Measurements from ENCODE around the gene TRIM37. TPM values are rescaled to one million over a fixed set of nuclear protein-coding genes. Genes with fewer than 3 reads are reported as not detected.

TRIM37 gene
- total RNA-seq, 1 experiment from 2014 or later, result 62.3 TPM

- POLR2A ChIA-PET, result no interaction called here
- Mint-ChIP-seq H3K27ac (no peak overlapping the region), H3K27me3 (ENCODE audit: low read depth) (no peaks in the 10 kb centered on the region), H3K4me1 (no peaks in the 10 kb centered on the region), H3K4me3 (no peak overlapping the region), H3K36me3 (peaks cover 43% of the 10 kb centered on the region), H3K9me3 (peaks cover 4% of the 10 kb centered on the region)
- TF ChIP-seq, protein P1, sequence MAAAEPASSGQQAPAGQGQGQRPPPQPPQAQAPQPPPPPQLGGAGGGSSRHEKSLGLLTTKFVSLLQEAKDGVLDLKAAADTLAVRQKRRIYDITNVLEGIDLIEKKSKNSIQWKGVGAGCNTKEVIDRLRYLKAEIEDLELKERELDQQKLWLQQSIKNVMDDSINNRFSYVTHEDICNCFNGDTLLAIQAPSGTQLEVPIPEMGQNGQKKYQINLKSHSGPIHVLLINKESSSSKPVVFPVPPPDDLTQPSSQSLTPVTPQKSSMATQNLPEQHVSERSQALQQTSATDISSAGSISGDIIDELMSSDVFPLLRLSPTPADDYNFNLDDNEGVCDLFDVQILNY (CRISPR knock-in tag; IDR thresholded peaks at IDR 0.05), result no peak
- TF ChIP-seq ESRRA (CRISPR knock-in tag; IDR thresholded peaks at IDR 0.05; ENCODE audit: borderline replicate concordance) (no peak), NR3C1 (CRISPR knock-in tag; conservative IDR thresholded peaks at IDR 0.05; ENCODE audit: low read depth) (no peak), ZBTB21 (CRISPR knock-in tag; IDR thresholded peaks at IDR 0.05; ENCODE audit: borderline replicate concordance) (no peak), IRF2 (CRISPR knock-in tag; IDR thresholded peaks at IDR 0.05; ENCODE audit: borderline replicate concordance, low read depth) (no peak), CREM (CRISPR knock-in tag; IDR thresholded peaks at IDR 0.05) (no peak), ZNF671 (CRISPR knock-in tag; IDR thresholded peaks at IDR 0.05) (no peak), RORB (CRISPR knock-in tag; IDR thresholded peaks at IDR 0.05) (no peak), HMGXB4 (CRISPR knock-in tag; IDR thresholded peaks at IDR 0.05) (no peak)
- TF ChIP-seq, protein P2, sequence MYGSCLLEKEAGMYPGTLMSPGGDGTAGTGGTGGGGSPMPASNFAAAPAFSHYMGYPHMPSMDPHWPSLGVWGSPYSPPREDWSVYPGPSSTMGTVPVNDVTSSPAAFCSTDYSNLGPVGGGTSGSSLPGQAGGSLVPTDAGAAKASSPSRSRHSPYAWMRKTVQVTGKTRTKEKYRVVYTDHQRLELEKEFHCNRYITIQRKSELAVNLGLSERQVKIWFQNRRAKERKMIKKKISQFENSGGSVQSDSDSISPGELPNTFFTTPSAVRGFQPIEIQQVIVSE (CRISPR knock-in tag; IDR thresholded peaks at IDR 0.05; ENCODE audit: borderline replicate concordance), result no peak
- TF ChIP-seq, protein P3, sequence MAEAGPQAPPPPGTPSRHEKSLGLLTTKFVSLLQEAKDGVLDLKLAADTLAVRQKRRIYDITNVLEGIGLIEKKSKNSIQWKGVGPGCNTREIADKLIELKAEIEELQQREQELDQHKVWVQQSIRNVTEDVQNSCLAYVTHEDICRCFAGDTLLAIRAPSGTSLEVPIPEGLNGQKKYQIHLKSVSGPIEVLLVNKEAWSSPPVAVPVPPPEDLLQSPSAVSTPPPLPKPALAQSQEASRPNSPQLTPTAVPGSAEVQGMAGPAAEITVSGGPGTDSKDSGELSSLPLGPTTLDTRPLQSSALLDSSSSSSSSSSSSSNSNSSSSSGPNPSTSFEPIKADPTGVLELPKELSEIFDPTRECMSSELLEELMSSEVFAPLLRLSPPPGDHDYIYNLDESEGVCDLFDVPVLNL (CRISPR knock-in tag; IDR thresholded peaks at IDR 0.05; ENCODE audit: borderline replicate concordance, low read depth), result no peak
- TF ChIP-seq, protein P4, sequence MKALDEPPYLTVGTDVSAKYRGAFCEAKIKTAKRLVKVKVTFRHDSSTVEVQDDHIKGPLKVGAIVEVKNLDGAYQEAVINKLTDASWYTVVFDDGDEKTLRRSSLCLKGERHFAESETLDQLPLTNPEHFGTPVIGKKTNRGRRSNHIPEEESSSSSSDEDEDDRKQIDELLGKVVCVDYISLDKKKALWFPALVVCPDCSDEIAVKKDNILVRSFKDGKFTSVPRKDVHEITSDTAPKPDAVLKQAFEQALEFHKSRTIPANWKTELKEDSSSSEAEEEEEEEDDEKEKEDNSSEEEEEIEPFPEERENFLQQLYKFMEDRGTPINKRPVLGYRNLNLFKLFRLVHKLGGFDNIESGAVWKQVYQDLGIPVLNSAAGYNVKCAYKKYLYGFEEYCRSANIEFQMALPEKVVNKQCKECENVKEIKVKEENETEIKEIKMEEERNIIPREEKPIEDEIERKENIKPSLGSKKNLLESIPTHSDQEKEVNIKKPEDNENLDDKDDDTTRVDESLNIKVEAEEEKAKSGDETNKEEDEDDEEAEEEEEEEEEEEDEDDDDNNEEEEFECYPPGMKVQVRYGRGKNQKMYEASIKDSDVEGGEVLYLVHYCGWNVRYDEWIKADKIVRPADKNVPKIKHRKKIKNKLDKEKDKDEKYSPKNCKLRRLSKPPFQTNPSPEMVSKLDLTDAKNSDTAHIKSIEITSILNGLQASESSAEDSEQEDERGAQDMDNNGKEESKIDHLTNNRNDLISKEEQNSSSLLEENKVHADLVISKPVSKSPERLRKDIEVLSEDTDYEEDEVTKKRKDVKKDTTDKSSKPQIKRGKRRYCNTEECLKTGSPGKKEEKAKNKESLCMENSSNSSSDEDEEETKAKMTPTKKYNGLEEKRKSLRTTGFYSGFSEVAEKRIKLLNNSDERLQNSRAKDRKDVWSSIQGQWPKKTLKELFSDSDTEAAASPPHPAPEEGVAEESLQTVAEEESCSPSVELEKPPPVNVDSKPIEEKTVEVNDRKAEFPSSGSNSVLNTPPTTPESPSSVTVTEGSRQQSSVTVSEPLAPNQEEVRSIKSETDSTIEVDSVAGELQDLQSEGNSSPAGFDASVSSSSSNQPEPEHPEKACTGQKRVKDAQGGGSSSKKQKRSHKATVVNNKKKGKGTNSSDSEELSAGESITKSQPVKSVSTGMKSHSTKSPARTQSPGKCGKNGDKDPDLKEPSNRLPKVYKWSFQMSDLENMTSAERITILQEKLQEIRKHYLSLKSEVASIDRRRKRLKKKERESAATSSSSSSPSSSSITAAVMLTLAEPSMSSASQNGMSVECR (CRISPR knock-in tag; IDR thresholded peaks at IDR 0.05; ENCODE audit: borderline replicate concordance), result no peak
- ATAC-seq, result no peak
- CTCF ChIA-PET, result no interaction called here
- no peak for DNase-seq (ENCODE audit: low spot score)
These were observed 49.8 kb downstream of the TRIM37 start for GRCh38 chr17:59056857-59057256.

DNA sequence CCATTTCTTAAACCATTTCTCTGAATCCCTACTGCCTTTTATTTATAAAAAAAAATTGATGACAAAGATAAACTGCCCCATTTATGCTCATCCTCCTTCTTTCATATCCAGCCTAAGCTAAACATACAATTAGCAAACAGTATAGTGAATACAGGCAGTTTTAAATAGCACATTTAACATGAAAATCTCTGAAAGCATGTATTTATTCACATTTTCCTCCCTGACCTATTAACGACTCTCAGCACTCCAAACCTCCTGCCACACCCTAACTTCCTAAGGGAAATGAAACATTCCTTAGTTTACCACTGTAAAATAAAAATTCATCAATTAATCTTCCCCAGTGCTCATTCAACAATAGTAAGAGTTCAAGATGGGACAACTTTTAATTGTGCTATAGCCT lies 56.9 kb downstream of the TRIM37 start:
- CTCF ChIA-PET, result no interaction called here
- DNase-seq (ENCODE audit: low spot score) (no peak), ATAC-seq (no peak)
- H3K9me3 Mint-ChIP-seq, result no peaks in the 10 kb centered on the region
- H3K4me3 Mint-ChIP-seq, result no peak overlapping the region
- POLR2A ChIA-PET, result no interaction called here
- H3K36me3 Mint-ChIP-seq, result peaks cover 46% of the 10 kb centered on the region
- H3K4me1 Mint-ChIP-seq, result no peaks in the 10 kb centered on the region
- H3K27ac Mint-ChIP-seq, result no peak overlapping the region
- H3K27me3 Mint-ChIP-seq (ENCODE audit: low read depth), result no peaks in the 10 kb centered on the region
- TF ChIP-seq, protein P5, sequence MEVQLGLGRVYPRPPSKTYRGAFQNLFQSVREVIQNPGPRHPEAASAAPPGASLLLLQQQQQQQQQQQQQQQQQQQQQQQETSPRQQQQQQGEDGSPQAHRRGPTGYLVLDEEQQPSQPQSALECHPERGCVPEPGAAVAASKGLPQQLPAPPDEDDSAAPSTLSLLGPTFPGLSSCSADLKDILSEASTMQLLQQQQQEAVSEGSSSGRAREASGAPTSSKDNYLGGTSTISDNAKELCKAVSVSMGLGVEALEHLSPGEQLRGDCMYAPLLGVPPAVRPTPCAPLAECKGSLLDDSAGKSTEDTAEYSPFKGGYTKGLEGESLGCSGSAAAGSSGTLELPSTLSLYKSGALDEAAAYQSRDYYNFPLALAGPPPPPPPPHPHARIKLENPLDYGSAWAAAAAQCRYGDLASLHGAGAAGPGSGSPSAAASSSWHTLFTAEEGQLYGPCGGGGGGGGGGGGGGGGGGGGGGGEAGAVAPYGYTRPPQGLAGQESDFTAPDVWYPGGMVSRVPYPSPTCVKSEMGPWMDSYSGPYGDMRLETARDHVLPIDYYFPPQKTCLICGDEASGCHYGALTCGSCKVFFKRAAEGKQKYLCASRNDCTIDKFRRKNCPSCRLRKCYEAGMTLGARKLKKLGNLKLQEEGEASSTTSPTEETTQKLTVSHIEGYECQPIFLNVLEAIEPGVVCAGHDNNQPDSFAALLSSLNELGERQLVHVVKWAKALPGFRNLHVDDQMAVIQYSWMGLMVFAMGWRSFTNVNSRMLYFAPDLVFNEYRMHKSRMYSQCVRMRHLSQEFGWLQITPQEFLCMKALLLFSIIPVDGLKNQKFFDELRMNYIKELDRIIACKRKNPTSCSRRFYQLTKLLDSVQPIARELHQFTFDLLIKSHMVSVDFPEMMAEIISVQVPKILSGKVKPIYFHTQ (CRISPR knock-in tag; IDR thresholded peaks at IDR 0.05), result no peak
- TF ChIP-seq TEAD1 (CRISPR knock-in tag; IDR thresholded peaks at IDR 0.05), result no peak
- TF ChIP-seq HMGA2 (CRISPR knock-in tag; IDR thresholded peaks at IDR 0.05), result no peak
- TF ChIP-seq E2F1 (CRISPR knock-in tag; IDR thresholded peaks at IDR 0.05), result no peak
- TF ChIP-seq, protein P1 (CRISPR knock-in tag; IDR thresholded peaks at IDR 0.05), result no peak
- TF ChIP-seq, protein P6, sequence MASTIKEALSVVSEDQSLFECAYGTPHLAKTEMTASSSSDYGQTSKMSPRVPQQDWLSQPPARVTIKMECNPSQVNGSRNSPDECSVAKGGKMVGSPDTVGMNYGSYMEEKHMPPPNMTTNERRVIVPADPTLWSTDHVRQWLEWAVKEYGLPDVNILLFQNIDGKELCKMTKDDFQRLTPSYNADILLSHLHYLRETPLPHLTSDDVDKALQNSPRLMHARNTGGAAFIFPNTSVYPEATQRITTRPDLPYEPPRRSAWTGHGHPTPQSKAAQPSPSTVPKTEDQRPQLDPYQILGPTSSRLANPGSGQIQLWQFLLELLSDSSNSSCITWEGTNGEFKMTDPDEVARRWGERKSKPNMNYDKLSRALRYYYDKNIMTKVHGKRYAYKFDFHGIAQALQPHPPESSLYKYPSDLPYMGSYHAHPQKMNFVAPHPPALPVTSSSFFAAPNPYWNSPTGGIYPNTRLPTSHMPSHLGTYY (CRISPR knock-in tag; IDR thresholded peaks at IDR 0.05), result no peak
- TF ChIP-seq HMGXB4 (CRISPR knock-in tag; IDR thresholded peaks at IDR 0.05), result no peak

All from WTC11 (cell line).